GM21367 (cell line): ENCODE measurements around the gene ZNF616.
A peak's percentile ranks its signal among the peaks of the same experiment; 100 is the strongest.

ENCODE experiments used
- ATAC-seq: cut with Tn5 transposase; IDR thresholded peaks from one replicate; pipeline ENCODE4 v1.9.1; 2021; ENCODE audit not compliant: unreplicated experiment

Gene ZNF616

GRCh38 chr19:52139252-52140031 lies at the start of gene ZNF616:
ZNF616 (minus strand) TSS chr19:52139938; CDS start chr19:52130512, 9,426 bp downstream.
- peak; percentile 67 for ATAC-seq

- ATAC-seq, result peak; percentile 3
Observed at GRCh38 chr19:52188822-52189734, 49.3 kb upstream of the ZNF616 start.

- ATAC-seq, result no peak
Observed at GRCh38 chr19:52187407-52187806, 47.7 kb upstream of the ZNF616 start.

- no peak for ATAC-seq
Observed at GRCh38 chr19:52176574-52176973, 36.8 kb upstream of the ZNF616 start.

- no peak for ATAC-seq
Observed at GRCh38 chr19:52172347-52172746, 32.6 kb upstream of the ZNF616 start.

GRCh38 chr19:52171321-52172169 lies 31.8 kb upstream of the ZNF616 start, which contains the start of gene ZNF836:
ZNF836 (minus strand) TSS chr19:52171621; CDS start chr19:52168072, 3,549 bp downstream.
- no peak for ATAC-seq

- no peak for ATAC-seq
Observed at GRCh38 chr19:52170863-52171320, 31.2 kb upstream of the ZNF616 start.

- no peak for ATAC-seq
Observed at GRCh38 chr19:52170304-52170703, 30.6 kb upstream of the ZNF616 start.

DNA sequence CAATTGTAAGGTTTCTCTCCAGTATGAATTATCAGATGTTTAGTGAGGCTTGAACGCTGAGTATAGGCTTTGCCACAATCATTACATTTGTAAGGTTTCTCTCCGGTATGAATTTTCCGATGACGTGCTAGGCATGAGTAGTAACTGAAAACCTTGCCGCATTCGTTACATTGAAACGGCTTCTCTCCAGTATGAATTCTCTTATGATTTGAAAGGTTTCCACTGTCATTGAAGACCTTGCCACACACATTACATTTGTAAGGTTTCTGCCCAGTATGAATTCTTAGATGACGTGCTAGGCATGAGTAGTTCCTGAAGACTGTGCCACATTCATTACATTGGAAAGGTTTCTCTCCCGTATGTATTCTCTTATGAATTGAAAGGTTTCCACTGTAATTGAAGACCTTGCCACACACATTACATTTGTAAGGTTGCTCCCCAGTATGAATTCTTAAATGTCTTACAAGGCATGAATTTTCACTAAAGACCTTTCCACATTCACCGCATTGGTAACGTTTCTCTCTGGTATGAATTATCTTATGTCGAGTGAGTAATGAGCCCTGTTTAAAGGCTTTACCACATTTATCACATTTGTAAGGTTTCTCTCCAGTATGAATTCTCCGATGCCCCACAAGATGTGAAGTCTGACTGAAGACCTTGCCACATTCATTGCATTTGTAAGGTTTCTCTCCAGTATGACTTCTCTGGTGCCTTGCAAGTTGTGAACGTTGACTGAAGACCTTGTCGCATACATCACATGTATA lies 16.0 kb upstream of the ZNF616 start:
- ATAC-seq, result no peak

- ATAC-seq, result no peak
Observed at GRCh38 chr19:52148256-52148655, 8.5 kb upstream of the ZNF616 start.

GRCh38 chr19:52142001-52142595 lies 2.4 kb upstream of the ZNF616 start:
- ATAC-seq, result no peak

DNA sequence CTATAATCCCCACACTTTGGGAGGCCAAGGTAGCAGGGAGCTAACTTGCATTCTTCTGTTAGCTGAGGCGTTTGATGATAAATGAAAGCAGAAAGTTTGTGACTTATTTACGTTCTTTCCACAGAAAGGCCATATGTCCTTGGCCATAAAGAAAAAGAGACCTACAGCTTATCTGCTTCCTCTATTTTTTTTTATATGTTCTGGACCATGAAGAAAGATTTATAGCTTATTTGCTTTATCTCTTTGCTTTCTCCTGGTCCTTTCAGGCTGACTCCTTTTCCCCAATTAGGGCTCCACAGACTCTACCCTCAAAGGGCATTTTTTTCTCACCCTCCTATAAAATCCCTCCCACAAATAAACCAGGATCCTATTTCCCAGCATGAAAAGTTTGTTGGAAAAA lies 1.5 kb upstream of the ZNF616 start:
- no peak for ATAC-seq

DNA sequence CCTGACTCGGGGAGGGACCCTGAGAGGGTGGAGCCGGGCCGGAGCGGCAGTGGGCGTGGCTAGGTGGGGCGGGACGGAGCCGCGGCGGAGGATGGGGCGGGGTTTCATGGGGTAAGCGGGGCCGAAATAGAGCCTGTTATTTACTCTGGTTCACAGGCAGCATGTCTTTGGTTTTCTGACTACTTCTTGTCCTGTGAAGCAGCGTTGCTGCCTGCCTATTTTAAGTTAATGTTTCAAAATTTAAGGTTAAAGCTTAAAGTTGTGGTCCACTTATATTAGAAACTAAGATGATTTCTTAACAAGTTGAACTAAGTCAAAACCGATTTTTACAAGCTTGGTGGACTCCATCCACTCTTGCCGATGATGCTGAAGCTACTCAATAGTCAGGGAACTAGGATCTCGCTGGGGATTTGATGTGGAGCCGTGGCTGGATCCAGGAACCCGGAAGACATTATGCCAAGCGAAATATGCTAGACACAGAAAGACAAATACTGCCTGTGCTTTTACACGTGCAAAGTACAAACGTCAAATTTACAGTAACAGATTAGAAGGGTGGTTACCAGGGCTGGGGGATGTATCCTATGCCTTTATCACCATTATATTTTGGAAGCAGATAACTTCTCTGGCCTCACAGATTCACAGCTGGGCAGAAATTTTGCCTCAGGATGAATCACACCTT lies 433 bp upstream of the ZNF616 start:
- peak; percentile 81 for ATAC-seq

- ATAC-seq, result no peak
Observed at GRCh38 chr19:52138983-52139251, 821 bp downstream of the ZNF616 start.

DNA sequence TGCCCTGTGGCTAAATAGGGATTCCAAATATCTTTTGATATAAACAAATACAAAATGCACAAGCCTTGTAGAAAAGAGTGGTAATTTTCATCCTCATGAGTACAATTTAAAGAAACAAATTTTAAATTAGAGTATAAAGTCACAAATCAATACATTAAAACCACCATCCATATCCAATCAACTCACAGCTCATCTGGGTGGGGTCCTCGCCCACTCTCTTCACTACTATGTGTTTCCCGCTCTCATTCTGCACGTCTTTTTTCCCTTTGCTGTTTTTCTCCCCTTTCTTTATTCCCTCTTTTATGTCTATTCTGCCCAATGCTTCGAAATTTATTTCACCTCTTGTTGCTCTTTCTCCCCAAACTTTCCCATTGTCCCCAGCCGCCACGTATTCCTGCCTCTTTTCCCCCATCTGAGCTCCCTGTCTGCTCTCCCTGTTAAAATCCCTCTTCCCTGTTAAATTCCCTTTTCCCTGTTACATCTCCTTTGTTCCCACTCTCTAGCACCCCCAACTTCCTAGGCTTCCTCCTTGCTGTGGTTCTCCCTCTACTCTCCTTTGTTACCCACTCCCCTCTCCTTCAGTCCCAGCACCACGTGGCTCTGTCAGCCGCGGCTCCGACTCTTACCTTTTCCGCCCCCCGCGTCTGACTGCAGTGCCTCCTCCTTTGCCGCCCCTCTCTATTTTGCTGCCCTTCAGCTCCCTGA lies 1.3 kb downstream of the ZNF616 start:
- no peak for ATAC-seq

GRCh38 chr19:52120286-52120685 lies 19.5 kb downstream of the ZNF616 start:
- ATAC-seq, result no peak

GRCh38 chr19:52115526-52116053 lies 24.1 kb downstream of the ZNF616 start:
- ATAC-seq, result no peak

- ATAC-seq, result no peak
Observed at GRCh38 chr19:52114691-52115090, 25.0 kb downstream of the ZNF616 start.

- no peak for ATAC-seq
Observed at GRCh38 chr19:52112624-52113023, 27.1 kb downstream of the ZNF616 start.
